GM12801 (cell line): ENCODE results near the gene LARGE2.

Source experiments
- TF ChIP-seq, protein P1 (sequence below): IDR thresholded peaks from one replicate; pipeline ENCODE4 v1.5.1; 2011; ENCODE audit warnings: control low read depth; ENCODE audit not compliant: insufficient read length; ENCODE audit errors: extremely low read depth

The LARGE2 gene

DNA sequence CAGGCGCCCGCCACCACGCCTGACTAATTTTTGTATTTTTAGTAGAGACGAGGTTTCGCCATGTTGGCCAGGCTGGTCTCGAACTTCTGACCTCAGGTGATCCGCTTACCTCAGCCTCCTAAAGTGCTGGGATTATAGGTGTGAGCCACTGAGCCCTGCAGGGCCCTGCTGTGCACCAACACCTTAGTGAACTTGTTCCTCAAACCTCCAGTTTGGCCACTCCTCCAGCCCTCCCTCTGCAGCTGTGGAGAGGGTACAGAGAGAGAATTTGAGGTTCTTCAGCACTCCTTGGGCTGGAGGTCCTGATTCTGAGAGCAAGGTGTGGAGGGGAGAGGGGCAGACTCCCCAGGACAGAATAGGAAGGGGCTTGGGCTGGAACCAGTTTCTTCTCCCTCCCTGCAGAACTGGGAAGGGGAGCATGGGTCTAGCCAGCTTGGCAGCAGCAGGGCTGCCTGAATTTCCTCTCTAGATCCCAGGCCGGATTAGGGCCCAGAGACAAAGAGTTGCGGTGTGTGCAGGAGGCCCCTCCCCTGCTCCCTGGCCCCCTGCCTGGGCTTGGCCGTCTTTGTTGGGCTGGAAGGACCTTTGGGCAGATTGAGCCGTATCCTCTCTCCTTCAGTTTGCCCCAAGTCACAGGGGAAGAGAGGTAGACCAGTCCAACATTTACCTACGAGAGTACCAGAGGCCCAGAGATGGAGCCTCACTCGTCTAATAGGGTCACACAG lies 2.5 kb upstream of the LARGE2 start:
- TF ChIP-seq, protein P1, sequence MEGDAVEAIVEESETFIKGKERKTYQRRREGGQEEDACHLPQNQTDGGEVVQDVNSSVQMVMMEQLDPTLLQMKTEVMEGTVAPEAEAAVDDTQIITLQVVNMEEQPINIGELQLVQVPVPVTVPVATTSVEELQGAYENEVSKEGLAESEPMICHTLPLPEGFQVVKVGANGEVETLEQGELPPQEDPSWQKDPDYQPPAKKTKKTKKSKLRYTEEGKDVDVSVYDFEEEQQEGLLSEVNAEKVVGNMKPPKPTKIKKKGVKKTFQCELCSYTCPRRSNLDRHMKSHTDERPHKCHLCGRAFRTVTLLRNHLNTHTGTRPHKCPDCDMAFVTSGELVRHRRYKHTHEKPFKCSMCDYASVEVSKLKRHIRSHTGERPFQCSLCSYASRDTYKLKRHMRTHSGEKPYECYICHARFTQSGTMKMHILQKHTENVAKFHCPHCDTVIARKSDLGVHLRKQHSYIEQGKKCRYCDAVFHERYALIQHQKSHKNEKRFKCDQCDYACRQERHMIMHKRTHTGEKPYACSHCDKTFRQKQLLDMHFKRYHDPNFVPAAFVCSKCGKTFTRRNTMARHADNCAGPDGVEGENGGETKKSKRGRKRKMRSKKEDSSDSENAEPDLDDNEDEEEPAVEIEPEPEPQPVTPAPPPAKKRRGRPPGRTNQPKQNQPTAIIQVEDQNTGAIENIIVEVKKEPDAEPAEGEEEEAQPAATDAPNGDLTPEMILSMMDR = no peak

DNA sequence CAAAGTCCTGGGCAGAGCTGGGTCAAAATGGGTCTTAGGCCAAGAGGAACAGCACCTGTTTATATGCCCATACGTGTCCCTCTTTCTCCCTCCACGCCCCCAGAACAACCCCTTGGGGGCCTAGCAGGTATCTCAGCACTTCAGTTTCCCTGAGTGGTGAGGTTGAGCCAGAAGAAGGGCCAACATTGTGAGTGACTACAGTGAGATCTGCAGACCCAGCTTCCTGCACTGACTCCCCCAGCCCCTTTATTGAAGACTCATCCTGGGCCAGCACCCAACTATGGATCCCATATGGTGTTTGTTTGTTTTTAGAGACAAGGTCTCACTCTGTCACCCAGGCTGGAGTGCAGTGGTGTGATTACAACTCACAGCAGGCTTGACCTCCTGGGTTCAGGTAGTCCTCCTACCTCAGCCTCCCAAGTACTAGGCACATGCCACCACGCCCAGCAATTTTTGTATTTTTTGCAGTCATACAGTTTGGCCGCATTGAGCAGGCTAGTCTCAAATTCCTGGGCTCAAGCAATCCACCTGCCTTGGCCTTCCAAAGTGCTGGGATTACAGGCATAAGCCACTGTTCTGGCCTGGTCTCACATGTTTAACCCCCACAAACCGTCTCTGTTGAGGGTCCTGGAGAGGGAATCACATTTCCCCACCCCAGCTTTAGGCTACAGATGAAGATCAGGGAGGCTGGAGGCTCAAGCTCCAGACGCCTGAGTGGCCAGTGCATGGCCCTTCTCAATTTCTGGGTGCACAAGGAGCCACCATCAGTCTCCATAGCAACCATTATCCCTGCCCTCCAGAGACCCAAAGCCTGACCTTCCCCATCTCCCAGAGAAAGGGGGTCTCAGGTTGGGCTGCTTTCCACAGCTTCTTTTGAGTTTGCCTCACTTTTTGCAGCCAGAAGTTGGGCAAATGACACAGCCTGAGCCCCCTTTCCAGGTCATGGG lies 1.7 kb upstream of the LARGE2 start:
- TF ChIP-seq, protein P1 = no peak

DNA sequence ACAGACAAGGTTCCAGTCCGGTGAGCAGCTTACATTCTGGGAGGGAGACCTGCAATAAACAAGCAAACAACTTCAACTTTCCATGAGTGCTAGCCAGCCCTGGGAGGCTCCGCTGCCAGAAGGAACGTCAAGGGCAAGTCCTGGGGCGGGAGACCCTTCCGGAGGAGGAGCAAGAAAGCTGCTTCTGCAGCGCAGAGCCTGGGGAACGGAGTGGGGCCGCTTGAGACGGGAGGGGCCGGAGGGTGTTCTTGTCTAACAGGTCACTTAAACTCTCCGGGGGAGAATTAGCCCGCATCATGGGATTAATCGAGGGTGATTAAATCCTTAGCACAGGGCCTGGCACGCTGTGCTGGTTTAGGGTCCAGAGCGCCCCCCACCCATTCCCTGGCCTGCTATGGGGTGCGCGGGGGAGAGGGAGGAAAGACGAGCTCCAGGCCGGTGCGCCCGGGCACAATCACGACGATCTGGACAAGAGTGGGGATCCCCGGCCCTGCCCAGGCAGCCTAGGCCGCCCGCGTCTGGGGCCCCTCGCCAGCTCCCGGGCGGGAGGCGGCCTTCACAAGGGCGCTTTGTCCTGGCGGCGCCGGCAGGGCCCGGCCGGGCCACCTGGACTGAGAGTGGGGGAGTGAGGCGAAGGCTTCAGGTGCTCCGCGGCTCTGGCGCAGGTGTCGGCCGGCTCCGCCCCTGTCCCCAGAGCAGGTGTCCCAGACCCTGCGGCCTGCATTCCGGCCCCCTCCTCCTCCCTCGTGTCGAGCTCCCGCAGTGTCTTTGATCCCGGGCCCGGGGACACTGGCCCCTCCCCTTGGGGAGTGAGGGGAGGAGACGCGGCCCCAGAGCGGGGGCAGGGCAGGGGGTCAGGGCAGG lies 663 bp upstream of the LARGE2 start:
- TF ChIP-seq, protein P1 = no peak

DNA sequence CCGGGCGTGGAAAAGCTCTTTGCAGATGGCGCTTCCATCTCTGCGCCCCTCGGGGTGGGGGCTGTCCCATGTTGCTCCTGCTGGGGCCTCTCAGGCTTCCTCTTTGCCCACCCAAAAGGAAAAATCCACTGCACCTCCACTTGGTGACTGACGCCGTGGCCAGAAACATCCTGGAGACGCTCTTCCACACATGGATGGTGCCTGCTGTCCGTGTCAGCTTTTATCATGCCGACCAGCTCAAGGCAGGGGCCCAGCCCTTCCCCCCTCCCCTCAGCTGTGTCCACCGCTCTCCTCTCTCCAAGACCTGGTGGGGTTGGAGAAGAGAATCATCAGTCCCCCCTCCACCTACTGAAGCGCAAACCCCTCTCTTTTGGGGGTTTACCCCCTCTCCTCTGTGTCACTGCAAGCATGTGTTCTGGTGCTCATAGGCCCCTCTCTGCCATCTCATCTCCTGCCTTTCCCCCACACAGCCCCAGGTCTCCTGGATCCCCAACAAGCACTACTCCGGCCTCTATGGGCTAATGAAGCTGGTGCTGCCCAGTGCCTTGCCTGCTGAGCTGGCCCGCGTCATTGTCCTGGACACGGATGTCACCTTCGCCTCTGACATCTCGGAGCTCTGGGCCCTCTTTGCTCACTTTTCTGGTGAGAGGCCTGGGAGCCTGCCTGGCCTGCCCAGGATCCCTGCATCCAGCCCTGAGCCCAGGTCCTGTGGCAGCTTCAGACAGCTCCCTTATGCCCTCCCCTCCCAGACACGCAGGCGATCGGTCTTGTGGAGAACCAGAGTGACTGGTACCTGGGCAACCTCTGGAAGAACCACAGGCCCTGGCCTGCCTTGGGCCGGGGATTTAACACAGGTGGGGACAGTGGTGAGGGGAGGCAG lies 1.8 kb downstream of the LARGE2 start:
- TF ChIP-seq, protein P1 = no peak

DNA sequence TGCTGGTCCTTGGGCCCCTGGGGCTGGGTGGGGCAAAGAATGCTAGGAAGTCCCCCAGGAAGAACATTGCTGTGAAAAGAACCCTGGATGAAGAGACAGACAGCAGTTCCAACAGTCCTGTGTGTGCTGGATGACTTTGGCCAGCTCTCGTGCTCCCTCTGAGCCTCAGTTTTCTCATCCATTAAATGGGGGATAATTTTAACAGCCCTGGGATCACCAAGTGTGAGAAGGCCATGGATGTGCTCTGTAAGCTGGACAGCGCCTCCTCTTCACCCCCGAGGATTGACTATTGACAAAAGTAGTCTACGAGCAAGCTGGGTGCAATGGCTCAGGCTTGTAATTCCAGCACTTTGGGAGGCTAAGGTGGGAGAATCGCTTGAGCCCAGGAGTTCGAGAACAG lies 2.5 kb downstream of the LARGE2 start:
- TF ChIP-seq, protein P1 = no peak

DNA sequence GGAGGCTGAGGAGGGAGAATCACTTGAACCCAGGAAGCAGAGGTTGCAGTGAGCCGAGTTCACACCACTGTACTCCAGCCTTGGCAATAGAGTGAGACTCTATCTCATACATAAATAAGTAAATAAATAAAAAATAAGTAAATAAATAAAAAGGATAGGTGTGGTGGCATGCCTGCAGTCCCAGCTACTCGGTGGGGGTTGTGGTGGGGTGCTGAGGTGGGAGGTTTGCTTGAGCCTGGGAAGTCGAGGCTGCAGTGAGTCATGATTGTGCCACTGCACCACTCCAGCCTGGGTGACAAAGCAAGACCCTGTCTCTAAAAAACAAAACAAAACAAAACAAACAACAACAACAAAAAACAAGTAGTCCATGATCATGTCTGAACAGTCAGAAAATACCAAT lies 3.1 kb downstream of the LARGE2 start:
- TF ChIP-seq, protein P1 = no peak
